SU-DHL-6 (cell line): ENCODE measurements around the gene VWA7.

Experiments used
- EZH2phosphoT487 ChIP-seq: fragments of 200-600 bp; sonication (generic), shearing (Covaris generic); conservative IDR thresholded peaks from 2 replicates; pipeline ENCODE4 v1.6.1; 2018; ENCODE audit warnings: mild to moderate bottlenecking, antibody characterized with exemption, low read length, moderate library complexity, mixed read lengths
- TF ChIP-seq, protein P1 (sequence below): fragments of 200-600 bp; sonication (generic); IDR thresholded peaks from one replicate; pipeline ENCODE4 v1.5.1; 2017; ENCODE audit warnings: antibody characterized with exemption, mild to moderate bottlenecking, low read length, moderate library complexity; ENCODE audit not compliant: insufficient read depth, poor library complexity, severe bottlenecking

- TF ChIP-seq, protein P1, sequence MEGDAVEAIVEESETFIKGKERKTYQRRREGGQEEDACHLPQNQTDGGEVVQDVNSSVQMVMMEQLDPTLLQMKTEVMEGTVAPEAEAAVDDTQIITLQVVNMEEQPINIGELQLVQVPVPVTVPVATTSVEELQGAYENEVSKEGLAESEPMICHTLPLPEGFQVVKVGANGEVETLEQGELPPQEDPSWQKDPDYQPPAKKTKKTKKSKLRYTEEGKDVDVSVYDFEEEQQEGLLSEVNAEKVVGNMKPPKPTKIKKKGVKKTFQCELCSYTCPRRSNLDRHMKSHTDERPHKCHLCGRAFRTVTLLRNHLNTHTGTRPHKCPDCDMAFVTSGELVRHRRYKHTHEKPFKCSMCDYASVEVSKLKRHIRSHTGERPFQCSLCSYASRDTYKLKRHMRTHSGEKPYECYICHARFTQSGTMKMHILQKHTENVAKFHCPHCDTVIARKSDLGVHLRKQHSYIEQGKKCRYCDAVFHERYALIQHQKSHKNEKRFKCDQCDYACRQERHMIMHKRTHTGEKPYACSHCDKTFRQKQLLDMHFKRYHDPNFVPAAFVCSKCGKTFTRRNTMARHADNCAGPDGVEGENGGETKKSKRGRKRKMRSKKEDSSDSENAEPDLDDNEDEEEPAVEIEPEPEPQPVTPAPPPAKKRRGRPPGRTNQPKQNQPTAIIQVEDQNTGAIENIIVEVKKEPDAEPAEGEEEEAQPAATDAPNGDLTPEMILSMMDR = no peak
- TF ChIP-seq EZH2phosphoT487 = no peak
Measured at GRCh38 chr6:31725502-31726350, 51.4 kb downstream of the VWA7 start.
